ENCODE results near the gene SYAP1.

- TF ChIP-seq CTCF (IDR thresholded peaks at IDR 0.05) (no peak), POLR2A (IDR thresholded peaks at IDR 0.05) (no peak)
Measured at GRCh38 chrX:16727637-16728036, 8.2 kb downstream of the SYAP1 start.

All from uterus (tissue), 2 donors.